ENCODE measurements around the gene HIPK2. TPM values are rescaled to one million over a fixed set of nuclear protein-coding genes. Genes with fewer than 3 reads are reported as not detected.

HIPK2 gene
- polyA plus RNA-seq, 1 donor (not counting 4 experiments of a cell fraction or from before 2014, with no cell fraction given) = 5.8 TPM

GRCh38 chr7:139739863-139740597 is 37.8 kb downstream of the HIPK2 start:
- Histone ChIP-seq H3K4me1 (ENCODE audit: control insufficient read depth, extremely low read depth, insufficient read depth, low read length) (peaks cover 20% of the 10 kb centered on the region), H4K20me1 (ENCODE audit: control insufficient read depth, extremely low read depth, insufficient read depth, low read length) (peaks cover 5% of the 10 kb centered on the region), H3K27ac (ENCODE audit: control insufficient read depth, insufficient read depth, low read length) (no peak overlapping the region), H2AFZ (ENCODE audit: control insufficient read depth, low read length) (no peak overlapping the region), H3K27me3 (ENCODE audit: control insufficient read depth, extremely low read depth, insufficient read depth, low read length) (no peaks in the 10 kb centered on the region), H3K4me3 (ENCODE audit: control insufficient read depth in 2 of 3, extremely low read depth in 1 of 3, insufficient read depth in 2 of 3, low read depth in 1 of 3, low read length in 3 of 3) (no peak overlapping the region), H3K9me1 (ENCODE audit: control insufficient read depth, extremely low read depth, insufficient read depth, low read length) (peaks cover 3% of the 10 kb centered on the region), H3K36me3 (ENCODE audit: control insufficient read depth in 2 of 2, extremely low read depth in 1 of 2, insufficient read depth in 2 of 2, low read length in 2 of 2) (peaks cover 3 to 5% of the 10 kb centered on the region in 2 experiments), H3K4me2 (ENCODE audit: control insufficient read depth, extremely low read depth, insufficient read depth, low read depth, low read length) (no peak overlapping the region), H3K79me2 (ENCODE audit: control insufficient read depth, insufficient read depth, low read length) (peaks cover 71% of the 10 kb centered on the region), H3K9me3 (ENCODE audit: control insufficient read depth, low read depth, low read length) (no peaks in the 10 kb centered on the region), H3K9ac (ENCODE audit: control insufficient read depth, extremely low read depth, insufficient read depth, low read length) (peak overlapping the region; percentile 16)
- no peak for FAIRE-seq
- no peak for DNase-seq (ENCODE audit: low read depth, low spot score)
- dilution Hi-C loops (cut with MboI; ENCODE audit: extremely low pct_ligation_motif_present, low sequenced_read_pairs) = no loop called here
- TF ChIP-seq EZH2 (IDR thresholded peaks at IDR 0.05; ENCODE audit: low read length) = no peak
- no peak for TF ChIP-seq CTCF (optimal IDR thresholded peaks at IDR 0.05 in 1 of 3, IDR thresholded peaks at IDR 0.05 in 1 of 3, conservative IDR thresholded peaks at IDR 0.05 in 1 of 3; ENCODE audit: extremely low read depth in 1 of 3, insufficient read depth in 2 of 3, low read length in 3 of 3)

DNA sequence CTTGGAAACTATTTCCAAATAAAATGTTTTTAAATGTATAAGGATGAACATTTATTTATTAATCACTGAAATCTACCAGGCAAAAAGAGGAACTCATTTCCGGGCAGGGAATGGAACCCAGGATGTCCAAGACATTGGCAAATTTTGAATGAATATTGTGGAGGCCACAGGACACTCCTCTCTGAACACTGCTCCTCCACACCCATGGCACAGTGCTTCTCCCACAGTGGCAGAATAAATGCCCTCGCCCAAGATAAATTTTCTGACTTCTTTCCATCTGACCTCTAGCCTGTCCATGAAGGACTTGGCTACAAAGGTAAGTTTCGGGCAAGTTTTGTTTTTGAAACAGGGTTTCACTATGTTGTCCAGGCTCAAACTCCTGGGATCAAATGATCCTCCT is 39.0 kb downstream of the HIPK2 start:
- H3K9ac ChIP-seq (ENCODE audit: control insufficient read depth, extremely low read depth, insufficient read depth, low read length) = no peak overlapping the region
- H2AFZ ChIP-seq (ENCODE audit: control insufficient read depth, low read length) = no peak overlapping the region
- no peak overlapping the region for H3K4me3 ChIP-seq (ENCODE audit: control insufficient read depth in 2 of 3, extremely low read depth in 1 of 3, insufficient read depth in 2 of 3, low read depth in 1 of 3, low read length in 3 of 3)
- FAIRE-seq (no peak), DNase-seq (ENCODE audit: low read depth, low spot score) (no peak)
- H3K9me1 ChIP-seq (ENCODE audit: control insufficient read depth, extremely low read depth, insufficient read depth, low read length) = peaks cover 3% of the 10 kb centered on the region
- peaks cover 2% of the 10 kb centered on the region for H3K9me3 ChIP-seq (ENCODE audit: control insufficient read depth, low read depth, low read length)
- H4K20me1 ChIP-seq (ENCODE audit: control insufficient read depth, extremely low read depth, insufficient read depth, low read length) = peaks cover 2% of the 10 kb centered on the region
- no peak overlapping the region for H3K27ac ChIP-seq (ENCODE audit: control insufficient read depth, insufficient read depth, low read length)
- H3K4me2 ChIP-seq (ENCODE audit: control insufficient read depth, extremely low read depth, insufficient read depth, low read depth, low read length) = no peak overlapping the region
- TF ChIP-seq EZH2 (IDR thresholded peaks at IDR 0.05; ENCODE audit: low read length) = no peak
- TF ChIP-seq CTCF (optimal IDR thresholded peaks at IDR 0.05 in 1 of 3, IDR thresholded peaks at IDR 0.05 in 1 of 3, conservative IDR thresholded peaks at IDR 0.05 in 1 of 3; ENCODE audit: extremely low read depth in 1 of 3, insufficient read depth in 2 of 3, low read length in 3 of 3) = no peak
- peaks cover 3 to 5% of the 10 kb centered on the region in 2 experiments for H3K36me3 ChIP-seq (ENCODE audit: control insufficient read depth in 2 of 2, extremely low read depth in 1 of 2, insufficient read depth in 2 of 2, low read length in 2 of 2)
- no peaks in the 10 kb centered on the region for H3K27me3 ChIP-seq (ENCODE audit: control insufficient read depth, extremely low read depth, insufficient read depth, low read length)
- H3K79me2 ChIP-seq (ENCODE audit: control insufficient read depth, insufficient read depth, low read length) = peaks cover 63% of the 10 kb centered on the region
- peaks cover 29% of the 10 kb centered on the region for H3K4me1 ChIP-seq (ENCODE audit: control insufficient read depth, extremely low read depth, insufficient read depth, low read length)
- dilution Hi-C loops (cut with MboI; ENCODE audit: extremely low pct_ligation_motif_present, low sequenced_read_pairs) = no loop called here
